Upper lobe of left lung (tissue), 4 donors: ENCODE measurements around the gene ANO1.

Experiments
- CTCF ChIP-seq, 6 experiments: fragments of 450-650 bp in 4 of 6; fragments of 200-600 bp in 2 of 6; sonication (generic) in 2 of 6; IDR thresholded peaks; one replicate each; pipeline ENCODE4 v1.5.1; 2016 to 2019; ENCODE audit warnings: antibody characterized with exemption in 6 of 6
- POLR2A ChIP-seq, 4 donors: fragments of 450-650 bp; IDR thresholded peaks; one replicate each; pipeline ENCODE4 v1.5.1; 2016 to 2017; ENCODE audit warnings: antibody characterized with exemption in 4 of 4, mild to moderate bottlenecking in 2 of 4
- POLR2AphosphoS5 ChIP-seq, 2 donors: sonication (generic); formaldehyde crosslinking; IDR thresholded peaks; one replicate each; pipeline ENCODE4 v1.5.1; 2017; ENCODE audit warnings: antibody characterized with exemption in 2 of 2

- TF ChIP-seq CTCF (IDR thresholded peaks at IDR 0.05) = no peak
- TF ChIP-seq POLR2AphosphoS5 (IDR thresholded peaks at IDR 0.05) = no peak
- no peak for TF ChIP-seq POLR2A (IDR thresholded peaks at IDR 0.05)
Observed at GRCh38 chr11:70043482-70043881, 34.6 kb upstream of the ANO1 start.
